Stimulated activated CD4-positive, alpha-beta T cell treated with anti-CD3 and anti-CD28 coated beads, Interleukin-15, amount 100 ng/mL, for 24 hours (primary cell): ENCODE data around the gene CLDN14.

Experiments
- DNase-seq: peaks from one replicate; pipeline ENCODE4 v3.0.0-alpha.2; 2020

CLDN14 gene

GRCh38 chr21:36466061-36466511, 13.8 kb downstream of the CLDN14 start:
- DNase-seq, result no peak

GRCh38 chr21:36465478-36465877, 14.4 kb downstream of the CLDN14 start:
- no peak for DNase-seq

- no peak for DNase-seq
Measured at GRCh38 chr21:36464590-36464989, 15.3 kb downstream of the CLDN14 start.

DNA sequence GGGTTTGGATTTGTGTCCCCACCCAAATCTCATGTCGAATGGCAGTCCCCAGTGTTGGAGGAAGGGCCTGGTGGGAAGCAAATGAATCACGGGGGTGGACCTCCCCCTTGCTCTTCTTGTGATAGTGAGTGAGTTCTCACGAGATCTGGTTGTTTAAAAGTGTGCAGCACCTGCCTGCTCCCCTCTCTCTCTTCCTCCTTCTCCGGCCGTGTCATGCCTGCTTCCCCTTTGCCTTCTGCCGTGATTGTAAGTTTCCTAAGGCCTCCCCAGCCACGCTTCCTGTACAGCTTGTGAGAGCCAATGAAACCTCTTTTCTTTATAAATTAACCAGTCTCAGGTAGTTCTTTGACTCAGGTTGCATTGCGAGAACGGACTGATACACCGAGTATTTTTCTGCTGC, 15.9 kb downstream of the CLDN14 start:
- no peak for DNase-seq

DNA sequence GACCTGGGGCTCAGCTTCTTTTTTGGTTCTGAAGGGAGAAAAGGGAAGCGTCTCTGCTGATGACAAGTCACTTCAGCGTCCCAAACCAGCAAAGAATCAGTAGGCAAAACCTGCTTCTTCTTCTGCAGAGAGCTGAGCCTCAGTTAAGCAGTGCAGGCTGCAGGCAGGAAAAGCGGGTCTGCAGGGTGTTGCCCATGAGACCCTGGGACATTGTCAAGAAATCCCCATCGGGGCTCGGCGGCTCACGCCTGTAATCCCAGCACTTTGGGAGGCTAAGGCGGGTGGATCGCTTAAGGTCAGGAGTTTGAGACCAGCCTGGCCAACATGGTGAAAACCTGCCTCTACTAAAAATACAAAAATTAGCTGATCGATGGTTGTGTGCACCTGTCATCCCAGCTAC, 16.7 kb downstream of the CLDN14 start:
- DNase-seq, result no peak

GRCh38 chr21:36461918-36462486, 17.9 kb downstream of the CLDN14 start:
- no peak for DNase-seq

DNA sequence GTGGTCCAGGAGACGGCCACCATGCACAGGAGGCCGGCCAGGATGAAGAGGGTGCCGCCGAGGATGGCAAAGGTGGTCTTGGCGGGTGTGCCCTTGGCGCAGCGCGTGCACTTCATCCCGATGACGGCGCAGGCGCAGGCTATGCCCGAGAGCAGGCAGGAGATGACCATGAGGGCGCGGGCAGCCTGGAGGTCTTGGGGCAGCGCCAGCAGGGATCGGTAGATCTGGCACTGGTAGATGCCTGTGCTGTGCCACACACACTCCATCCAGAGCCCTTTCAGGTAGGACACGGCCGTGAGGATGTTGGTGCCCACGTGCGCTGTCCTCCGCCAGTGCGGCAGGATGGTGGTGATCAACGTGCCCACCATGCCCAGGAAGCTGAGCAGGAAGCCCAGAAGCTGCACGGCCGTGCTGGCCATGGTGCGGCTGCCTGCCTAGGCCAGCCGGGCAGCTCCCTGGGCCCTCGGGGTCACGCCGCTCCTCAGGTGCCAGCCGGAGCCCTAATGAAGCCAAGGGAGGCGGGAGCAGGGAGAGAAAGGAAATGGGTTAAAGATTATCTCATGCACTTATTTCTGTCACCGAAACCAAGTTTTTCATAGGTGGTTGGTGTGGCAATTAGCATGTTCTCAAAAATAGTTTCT, 18.5 kb downstream of the CLDN14 start:
- no peak for DNase-seq

DNA sequence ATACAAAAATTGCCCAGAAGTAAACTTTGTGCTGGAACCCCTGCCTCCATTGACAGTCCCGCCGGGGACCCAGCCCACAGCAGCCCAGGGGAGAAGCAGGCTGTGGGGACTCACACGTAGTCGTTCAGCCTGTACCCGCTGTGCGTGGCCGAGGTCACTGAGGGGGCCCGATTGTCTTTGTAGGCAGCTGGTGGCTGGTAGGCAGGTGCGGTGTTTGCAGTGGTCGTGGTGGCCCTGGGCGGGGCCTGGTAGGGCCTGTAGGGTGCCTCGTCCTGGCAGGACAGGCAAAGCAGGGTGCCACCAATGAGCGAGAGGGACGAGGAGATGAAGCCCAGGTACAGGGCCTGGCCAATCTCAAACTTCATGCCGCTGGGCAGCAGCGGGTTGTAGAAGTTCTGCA, 19.1 kb downstream of the CLDN14 start:
- no peak for DNase-seq

- no peak for DNase-seq
Measured at GRCh38 chr21:36459098-36459497, 20.8 kb downstream of the CLDN14 start.

DNA sequence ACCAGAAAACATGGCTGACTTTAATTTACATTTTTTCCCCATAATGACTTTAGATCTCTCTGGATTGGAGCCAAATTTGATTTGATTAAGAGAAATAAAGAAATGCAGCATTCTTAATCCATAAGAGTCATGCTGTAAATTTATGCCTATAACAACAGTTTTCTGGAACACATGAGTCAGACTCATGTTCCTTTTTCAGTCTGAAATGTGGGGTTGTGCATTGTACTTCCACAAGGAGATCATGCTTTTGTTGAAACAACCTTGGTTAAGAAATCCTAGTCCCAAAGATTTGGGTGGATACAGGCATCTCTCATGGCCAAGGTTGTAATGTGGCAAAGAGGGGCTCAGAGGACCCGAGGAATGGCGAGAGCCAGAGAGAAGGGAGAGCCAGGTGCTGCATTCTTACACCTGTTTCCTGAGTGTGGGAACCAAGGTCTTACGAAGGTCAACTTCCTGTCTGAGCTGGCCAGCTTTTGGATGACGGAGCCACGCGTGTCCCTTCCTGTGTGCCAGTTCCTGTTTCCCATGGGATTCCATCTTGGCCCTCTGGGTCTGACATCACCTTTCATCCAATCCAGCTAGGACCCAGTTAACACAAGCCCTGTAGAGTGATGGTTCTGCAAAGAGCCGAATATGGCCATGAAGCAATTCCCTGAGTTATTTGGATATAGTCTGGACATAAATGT, 23.1 kb downstream of the CLDN14 start:
- DNase-seq, result no peak

GRCh38 chr21:36454706-36455105, 25.2 kb downstream of the CLDN14 start:
- DNase-seq, result no peak

- DNase-seq, result no peak
Measured at GRCh38 chr21:36454093-36454531, 25.8 kb downstream of the CLDN14 start.

GRCh38 chr21:36452281-36452825, 27.6 kb downstream of the CLDN14 start:
- DNase-seq, result no peak

DNA sequence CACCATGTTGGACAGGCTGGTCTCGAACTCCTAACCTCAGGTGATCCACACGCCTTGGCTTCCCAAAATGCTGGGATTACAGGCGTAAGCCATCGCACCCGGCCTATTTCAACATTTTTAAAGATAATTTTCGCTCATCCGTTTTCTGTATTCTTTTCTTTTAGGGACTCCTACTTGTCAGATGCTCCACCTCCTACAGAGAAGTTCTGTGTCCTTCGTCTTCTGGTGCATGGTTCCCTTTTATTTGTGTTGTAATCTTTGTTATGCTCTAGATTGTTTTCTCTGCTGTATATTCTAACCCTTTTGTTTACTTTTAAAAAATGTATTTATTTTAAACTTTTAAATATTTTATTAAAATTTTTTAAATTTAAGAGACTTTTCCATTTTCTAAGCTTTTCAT, 28.4 kb downstream of the CLDN14 start:
- no peak for DNase-seq

GRCh38 chr21:36450511-36450910, 29.4 kb downstream of the CLDN14 start:
- no peak for DNase-seq

- no peak for DNase-seq
Measured at GRCh38 chr21:36446301-36446700, 33.6 kb downstream of the CLDN14 start.

DNA sequence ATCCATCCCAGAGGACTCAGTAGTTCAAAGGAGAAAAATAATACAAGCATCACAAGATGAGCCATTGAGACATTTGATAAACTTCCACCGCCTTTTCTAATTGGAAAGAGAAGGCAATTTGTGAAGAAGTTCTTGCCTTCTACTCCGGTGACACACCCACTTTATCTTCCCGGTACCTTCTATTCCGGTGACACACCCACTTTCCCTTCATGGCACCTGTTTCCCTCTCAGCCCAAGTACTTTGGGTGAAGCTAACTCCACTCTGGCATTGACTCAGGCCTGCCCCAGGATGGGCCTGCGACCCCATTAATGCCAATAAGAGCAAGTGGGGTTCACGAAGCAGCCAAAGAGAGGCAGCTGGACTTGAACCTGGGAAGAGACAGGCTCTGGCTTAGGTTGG, 38.2 kb downstream of the CLDN14 start:
- no peak for DNase-seq

DNA sequence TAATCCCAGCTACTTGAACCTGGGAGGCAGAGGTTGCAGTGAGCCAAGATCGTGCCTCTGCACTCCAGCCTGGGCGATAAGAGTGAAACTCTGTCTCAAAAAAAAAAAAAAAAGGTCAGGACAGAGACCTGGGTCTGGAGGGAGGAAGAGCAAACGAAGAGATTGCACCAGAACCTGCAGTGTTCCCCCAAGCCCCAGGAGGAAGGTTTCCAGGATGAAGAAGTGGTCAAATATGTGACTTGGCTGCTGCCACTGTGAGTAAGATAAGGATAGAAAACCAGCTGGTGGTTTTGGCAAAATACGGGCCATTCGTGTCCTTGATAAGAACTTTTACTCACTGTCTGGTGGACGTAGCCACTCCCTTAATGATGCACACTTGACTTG, 42.2 kb downstream of the CLDN14 start:
- no peak for DNase-seq

DNA sequence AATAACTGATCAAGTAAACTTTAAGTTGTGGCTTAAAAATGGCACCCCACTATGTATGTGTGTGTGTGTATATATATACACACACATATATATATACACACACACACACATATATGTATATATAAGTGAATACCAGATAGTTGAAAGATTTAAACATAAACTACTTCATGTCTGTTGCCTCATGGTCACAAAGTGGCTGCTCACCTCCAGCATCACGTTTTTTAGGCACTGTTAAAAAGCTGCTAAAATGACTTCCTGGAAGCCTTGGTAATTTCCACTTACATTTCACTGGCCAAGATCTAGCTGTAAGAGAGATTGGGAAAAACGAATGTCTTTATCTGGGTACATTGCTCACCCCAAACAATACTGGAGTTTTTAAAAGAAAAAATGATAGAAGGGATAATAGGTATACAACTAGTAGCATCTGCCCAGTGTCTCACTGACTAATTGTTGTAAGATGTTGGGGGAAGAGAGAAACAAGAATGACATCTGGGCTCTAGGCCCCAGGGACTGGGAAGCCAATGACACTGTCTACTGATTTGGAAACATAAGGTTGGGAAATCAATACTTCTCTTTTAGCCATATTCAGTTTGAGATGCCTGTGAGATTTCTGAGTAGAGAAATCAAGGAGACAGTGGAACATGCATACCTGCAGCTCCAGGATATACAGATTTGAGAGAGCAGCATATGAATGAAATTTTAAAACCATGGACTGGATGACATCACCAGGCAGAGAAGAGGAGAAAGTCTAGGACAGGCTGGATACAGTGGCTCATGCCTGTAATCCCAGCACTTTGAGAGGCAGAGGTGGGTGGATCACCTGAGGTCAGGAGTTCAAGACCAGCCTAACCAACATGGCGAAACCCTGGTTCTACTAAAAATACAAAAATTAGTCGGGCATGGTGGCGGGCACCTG, 42.8 kb downstream of the CLDN14 start:
- no peak for DNase-seq

DNA sequence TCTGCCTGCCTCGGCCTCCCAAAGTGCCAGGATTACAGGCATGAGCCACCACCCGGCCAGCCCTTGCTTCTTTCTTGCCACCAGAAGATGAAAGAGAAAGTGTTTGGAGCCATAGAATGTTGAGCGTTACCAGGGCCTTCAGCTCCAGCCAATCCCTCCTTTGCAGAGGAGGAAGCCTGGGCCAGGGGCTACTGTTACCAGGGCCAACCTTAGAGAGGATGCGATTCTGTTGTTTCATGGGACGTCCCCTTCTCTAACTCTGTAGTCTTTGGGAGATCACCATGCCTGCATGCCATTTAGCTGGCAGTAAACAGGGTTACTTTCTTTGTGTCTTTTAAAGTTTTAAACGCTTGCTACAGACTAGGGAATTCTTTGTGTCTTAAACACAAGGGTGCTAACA, 45.8 kb downstream of the CLDN14 start:
- DNase-seq, result no peak

DNA sequence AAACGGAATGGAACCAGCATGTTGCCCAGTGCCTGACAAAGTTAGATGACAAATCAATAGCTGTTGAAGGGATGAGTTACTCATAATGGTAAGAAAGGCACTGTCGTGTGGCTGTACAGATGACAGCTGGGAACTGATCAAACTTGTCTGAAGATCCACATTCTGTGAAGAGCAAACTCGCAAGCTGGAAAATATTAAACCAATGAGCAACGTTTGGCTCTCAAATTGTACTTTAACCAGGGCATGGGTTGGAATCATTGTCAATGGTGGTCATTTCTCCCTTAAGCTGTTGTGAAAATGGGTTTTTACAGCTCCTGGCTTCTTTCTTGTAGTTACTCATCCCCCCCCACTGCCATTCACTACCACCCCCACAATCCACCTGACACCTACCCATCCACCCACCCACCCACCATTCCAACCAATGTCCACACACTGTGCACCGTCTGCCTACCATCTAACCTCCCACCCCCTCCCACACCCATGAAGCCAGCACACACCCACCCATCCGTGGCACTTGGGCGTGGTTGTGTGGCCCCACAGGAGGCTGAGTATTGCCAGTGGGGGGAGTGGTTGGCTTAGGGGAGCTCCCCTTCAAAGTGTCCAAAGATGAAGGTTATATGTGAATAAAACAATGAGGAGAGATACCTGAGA, 46.7 kb downstream of the CLDN14 start:
- DNase-seq, result no peak

DNA sequence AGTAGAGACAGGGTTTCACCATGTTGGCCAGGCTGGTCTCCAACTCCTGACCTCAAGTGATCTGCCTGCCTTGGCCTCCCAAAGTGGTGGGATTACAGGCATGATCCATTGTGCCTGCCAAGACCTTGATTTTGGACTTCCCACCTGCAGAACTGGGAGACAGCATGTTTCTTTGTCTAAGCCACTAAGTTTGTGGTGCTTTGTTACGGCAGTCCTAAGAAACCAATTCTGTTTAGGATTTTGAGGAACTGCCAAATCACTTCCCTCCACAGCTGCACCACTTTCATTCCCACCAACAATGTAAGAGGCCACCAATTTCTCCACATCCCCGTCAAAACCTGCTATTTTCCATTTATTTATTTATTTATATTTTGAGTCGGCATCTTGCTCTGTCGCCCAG, 48.7 kb downstream of the CLDN14 start:
- DNase-seq, result no peak

DNA sequence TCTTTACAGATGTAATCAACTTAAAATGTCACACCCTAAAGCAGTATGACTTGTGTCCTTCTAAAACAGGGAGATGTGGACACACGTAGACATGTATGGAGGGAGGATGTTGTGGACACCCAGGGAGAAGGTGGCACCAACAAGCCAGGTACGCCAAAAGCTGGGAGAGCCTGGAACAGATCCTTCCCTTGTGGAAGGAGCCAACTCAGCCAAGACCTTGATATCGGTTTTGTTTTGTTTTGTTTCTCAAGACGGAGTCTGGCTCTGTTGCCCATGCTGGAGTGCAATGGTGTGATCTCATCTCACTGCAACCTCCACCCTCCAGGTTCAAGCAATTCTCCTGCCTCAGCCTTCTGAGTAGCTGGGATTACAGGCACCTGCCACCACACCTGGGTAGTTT, 49.1 kb downstream of the CLDN14 start:
- no peak for DNase-seq
